GM12864 (cell line): ENCODE measurements around the gene KCNQ1.

Experiments
- DNase-seq: peaks from one replicate; pipeline ENCODE4 v3.0.0-alpha.2; 2011; ENCODE audit warnings: low read depth
- H3K4me3 ChIP-seq: 2 replicates; pipeline ENCODE4 v1.5.1; 2011; ENCODE audit warnings: mild to moderate bottlenecking, low read depth, low read length, control low read depth
- CTCF ChIP-seq: IDR thresholded peaks from 2 replicates; pipeline ENCODE4 v1.5.1; 2011; ENCODE audit warnings: low read depth, mild to moderate bottlenecking, moderate library complexity, low read length, control low read depth, inconsistent platforms; ENCODE audit errors: missing control alignments

The KCNQ1 gene

GRCh38 chr11:2867722-2868505 lies 423.1 kb downstream of the KCNQ1 start:
- no peak for DNase-seq
- H3K4me3 ChIP-seq = peak overlapping the region; percentile 30
- no peak for TF ChIP-seq CTCF

GRCh38 chr11:2868506-2869133 lies 423.8 kb downstream of the KCNQ1 start:
- no peak for TF ChIP-seq CTCF
- peak overlapping the region; percentile 30; the same call in 1 of the 2 replicates for H3K4me3 ChIP-seq
- DNase-seq = no peak

DNA sequence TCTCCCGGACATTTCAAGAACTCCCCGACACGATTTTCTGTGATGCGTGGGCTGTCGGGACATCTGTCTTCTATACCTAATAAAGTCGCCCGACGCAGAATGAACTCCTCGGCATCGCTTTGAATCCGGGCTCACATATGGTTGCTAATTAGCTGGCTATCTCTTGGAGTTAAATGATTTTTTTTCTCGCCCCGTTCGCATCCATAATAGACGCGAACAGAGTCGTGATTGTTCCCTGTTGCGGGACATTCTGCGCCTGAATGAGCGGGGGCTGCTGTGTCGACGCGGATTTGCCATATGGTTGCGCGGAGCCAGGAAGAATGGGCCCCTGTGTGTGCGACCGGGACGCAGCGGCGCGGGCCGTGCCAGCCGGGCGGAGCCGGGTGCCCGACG lies 424.3 kb downstream of the KCNQ1 start:
- TF ChIP-seq CTCF = no peak
- no peak for DNase-seq
- no peak overlapping the region for H3K4me3 ChIP-seq

DNA sequence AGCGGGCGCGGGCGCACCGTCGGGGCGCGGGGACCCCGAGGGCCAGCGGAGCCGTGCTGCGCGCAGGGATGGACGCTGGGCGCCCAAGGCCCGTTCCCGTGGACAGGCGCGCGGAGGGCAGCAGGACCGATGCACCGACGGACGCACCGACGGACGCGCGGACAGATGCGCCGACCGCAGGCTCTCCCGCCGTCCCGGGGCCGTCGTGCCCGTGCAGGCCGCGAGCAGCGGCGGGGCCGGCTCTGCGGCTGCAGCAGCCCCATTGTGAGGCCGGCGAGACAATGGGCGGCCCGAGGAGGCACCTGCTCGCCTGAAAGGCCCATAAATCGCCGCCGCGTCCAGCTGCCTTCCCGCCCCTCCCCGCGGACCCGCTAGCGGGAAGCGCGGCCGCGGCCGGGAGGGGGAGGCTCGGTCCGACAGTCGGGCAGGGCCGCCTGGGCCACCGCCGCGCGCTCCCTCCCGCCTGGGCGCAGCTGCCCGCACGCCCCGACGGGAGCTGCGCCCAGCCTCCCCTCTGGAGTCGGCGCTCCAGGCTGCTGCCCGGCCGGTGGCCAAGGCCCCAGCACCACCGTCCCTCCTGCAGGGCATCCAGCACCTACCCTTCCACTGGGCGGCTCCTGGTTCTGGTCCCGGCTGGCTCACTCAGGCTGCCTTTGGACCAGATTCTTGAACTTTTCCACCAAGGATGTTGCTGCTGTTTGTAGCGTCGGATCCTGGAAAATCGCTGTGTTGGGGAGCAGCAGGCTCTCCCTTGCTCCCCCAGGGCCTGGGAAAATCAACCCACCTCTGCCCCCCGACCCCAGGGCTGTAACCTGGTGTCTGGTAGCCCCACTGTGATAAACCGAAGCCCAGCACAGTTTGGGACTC lies 425.0 kb downstream of the KCNQ1 start:
- DNase-seq = no peak
- TF ChIP-seq CTCF = no peak
- no peak overlapping the region for H3K4me3 ChIP-seq

DNA sequence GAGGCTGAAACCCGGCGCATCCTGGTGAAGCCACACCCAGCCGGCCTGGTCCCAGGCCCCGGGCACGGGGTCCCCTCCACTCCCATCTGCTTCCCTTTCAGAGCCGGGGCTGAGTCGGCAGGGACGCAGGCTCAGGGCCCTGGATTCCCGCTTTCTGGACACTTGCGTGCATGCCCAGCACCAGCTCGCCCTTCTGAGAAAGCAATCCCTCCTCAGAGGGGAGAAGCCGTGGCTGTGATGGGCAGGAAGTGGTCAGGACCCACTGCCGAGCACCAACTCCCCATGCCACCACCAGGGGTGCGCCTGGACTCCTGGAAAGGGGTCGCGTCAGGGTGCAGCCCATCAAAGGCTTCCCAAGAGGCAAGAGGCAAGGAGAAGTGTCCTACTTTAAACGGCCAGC lies 425.7 kb downstream of the KCNQ1 start:
- no peak for TF ChIP-seq CTCF
- no peak overlapping the region for H3K4me3 ChIP-seq
- DNase-seq = no peak

GRCh38 chr11:2870969-2871680 lies 426.3 kb downstream of the KCNQ1 start:
- DNase-seq = no peak
- no peak for TF ChIP-seq CTCF

More at GRCh38 chr11:2870969-2871680, 426.3 kb downstream of the KCNQ1 start:
- no peak overlapping the region for H3K4me3 ChIP-seq
